Duodenal mucosa (tissue), 2 donors: ENCODE results near the gene MAEA.

Experiments
- H3K27ac ChIP-seq: one replicate; pipeline ENCODE4 v1.7.0; 2013; ENCODE audit warnings: low read depth, low read length
- H3K27me3 ChIP-seq, 2 donors: one replicate each; pipeline ENCODE4 v1.7.0; 2013; ENCODE audit warnings: low read length in 2 of 2, control low read depth in 1 of 2; ENCODE audit not compliant: insufficient read depth in 2 of 2, control insufficient read depth in 1 of 2
- H3K36me3 ChIP-seq, 2 donors: one replicate each; pipeline ENCODE4 v1.7.0; 2013; ENCODE audit warnings: low read length in 2 of 2, control low read depth in 1 of 2; ENCODE audit not compliant: insufficient read depth in 2 of 2, control insufficient read depth in 1 of 2
- H3K4me1 ChIP-seq, 2 donors: one replicate each; pipeline ENCODE4 v1.7.0; 2013; ENCODE audit warnings: low read length in 2 of 2, control low read depth in 1 of 2; ENCODE audit not compliant: insufficient read depth in 2 of 2, control insufficient read depth in 1 of 2
- H3K4me3 ChIP-seq, 2 donors: one replicate each; pipeline ENCODE4 v1.7.0; 2013; ENCODE audit warnings: low read length in 2 of 2, low read depth in 1 of 2
- H3K9ac ChIP-seq, 2 donors: one replicate each; pipeline ENCODE4 v1.7.0; 2013; ENCODE audit warnings: low read length in 2 of 2, low read depth in 1 of 2
- H3K9me3 ChIP-seq, 2 donors: one replicate each; pipeline ENCODE4 v1.7.0; 2013; ENCODE audit warnings: low read length in 2 of 2, control low read depth in 1 of 2; ENCODE audit not compliant: control insufficient read depth in 1 of 2

The MAEA gene

DNA sequence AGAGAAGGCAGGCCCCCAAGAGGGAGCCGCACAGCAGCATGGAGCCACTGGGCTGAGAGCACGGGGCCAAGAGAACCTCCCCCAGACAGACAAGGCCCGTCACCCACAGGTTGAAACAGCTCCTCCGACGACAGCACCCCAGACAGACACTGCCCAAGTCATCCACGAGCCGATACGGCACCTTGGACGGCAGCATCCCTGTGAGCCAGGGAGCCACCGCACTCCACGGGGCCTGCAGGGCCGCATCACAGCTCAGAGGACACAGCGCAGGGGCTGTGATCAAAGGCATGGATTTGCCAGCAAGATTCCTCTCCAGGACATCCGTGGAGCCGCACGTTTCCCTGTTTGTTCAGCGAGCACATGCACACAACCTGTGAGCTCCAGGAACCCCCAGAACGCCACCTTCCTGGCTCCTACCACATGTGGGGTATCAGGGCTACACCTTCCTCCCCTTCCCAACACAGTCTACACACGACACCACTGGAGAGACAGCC is 44.7 kb upstream of the MAEA start:
- H3K9ac ChIP-seq, result no peak overlapping the region
- peaks cover 66 to 71% of the 10 kb centered on the region in 2 donors for H3K4me1 ChIP-seq
- no peaks in the 10 kb centered on the region for H3K9me3 ChIP-seq
- no peak overlapping the region for H3K4me3 ChIP-seq
- H3K27ac ChIP-seq, result no peak overlapping the region
- no peaks in the 10 kb centered on the region for H3K27me3 ChIP-seq
- peaks cover 4 to 9% of the 10 kb centered on the region in 2 donors for H3K36me3 ChIP-seq

DNA sequence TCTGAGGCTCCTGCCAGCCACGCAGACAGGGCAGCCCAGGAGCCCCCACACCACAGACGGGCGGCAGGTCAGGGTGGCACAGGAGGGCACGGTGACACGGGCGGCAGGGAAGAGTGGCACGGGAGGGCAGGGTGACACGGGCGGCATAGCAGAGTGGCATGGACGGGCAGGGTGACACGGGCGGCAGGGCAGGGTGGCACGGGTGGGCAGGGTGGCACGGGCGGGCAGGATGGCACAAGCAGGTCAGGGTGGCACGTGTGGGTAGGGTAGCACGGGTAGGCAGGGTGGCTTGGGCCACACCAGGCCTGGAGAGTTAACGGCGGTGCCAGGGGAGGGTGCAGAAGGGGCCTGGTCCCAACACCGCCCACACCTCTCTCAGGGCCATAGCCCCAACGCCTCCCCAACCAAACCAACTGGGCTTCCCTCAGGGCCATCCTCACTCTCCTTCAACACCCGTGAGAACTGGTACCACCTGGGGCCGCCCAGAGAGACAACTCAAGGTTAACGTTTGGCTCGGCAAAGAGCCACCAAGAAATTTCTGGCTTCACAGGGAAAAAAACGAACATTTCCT is 44.1 kb upstream of the MAEA start:
- peaks cover 72 to 76% of the 10 kb centered on the region in 2 donors for H3K4me1 ChIP-seq
- H3K9me3 ChIP-seq, result no peaks in the 10 kb centered on the region
- H3K27ac ChIP-seq, result no peak overlapping the region
- no peak overlapping the region for H3K4me3 ChIP-seq
- peak overlapping the region in 1 of 2 donors; percentile 29 for H3K9ac ChIP-seq
- no peaks in the 10 kb centered on the region for H3K27me3 ChIP-seq
- peaks cover 4 to 7% of the 10 kb centered on the region in 2 donors for H3K36me3 ChIP-seq

DNA sequence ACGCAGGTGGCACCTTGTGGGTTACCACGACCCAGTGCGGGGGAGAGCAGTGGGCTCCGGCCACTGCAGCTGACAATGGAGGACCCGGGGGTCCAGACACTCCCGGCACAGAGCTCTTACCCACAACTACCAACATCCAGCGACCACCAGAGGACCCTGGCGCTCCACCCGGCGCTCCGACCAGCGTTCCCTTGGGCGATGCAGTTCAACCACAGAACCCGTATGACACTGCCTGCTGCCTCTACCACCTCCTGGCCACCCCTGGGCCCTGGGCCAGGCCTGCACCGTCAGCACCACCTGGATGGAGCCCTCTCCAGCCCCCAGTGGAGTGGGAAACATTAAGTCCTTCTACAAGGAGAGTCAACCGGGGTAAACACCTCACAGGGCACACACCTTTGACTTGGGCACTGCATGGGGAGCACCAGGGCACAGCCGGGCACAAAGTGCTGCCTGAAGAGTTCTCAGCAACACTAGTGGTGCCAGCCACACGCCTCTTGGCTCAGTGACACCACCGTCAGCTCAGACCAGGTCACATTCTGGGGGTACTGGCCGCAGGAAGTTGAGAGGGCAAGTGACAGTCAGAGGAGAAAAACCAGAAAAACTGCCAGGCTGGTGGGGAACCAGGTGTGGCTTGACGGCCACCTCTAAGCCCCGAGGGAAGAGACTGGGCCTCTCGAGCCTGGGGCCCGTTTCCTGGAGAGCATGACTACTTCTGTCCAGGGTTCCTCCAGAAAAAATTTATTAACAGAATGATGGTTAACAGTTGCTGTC is 43.4 kb upstream of the MAEA start:
- Histone ChIP-seq H3K4me3 (peak overlapping the region; percentile 81 to 82), H3K9me3 (peaks cover 0 to 2% of the 10 kb centered on the region in 2 donors), H3K9ac (peak overlapping the region; percentile 85 to 89), H3K27ac (peak overlapping the region; percentile 11), H3K4me1 (peaks cover 67 to 77% of the 10 kb centered on the region in 2 donors), H3K27me3 (no peaks in the 10 kb centered on the region), H3K36me3 (peaks cover under 1 to 6% of the 10 kb centered on the region in 2 donors)

DNA sequence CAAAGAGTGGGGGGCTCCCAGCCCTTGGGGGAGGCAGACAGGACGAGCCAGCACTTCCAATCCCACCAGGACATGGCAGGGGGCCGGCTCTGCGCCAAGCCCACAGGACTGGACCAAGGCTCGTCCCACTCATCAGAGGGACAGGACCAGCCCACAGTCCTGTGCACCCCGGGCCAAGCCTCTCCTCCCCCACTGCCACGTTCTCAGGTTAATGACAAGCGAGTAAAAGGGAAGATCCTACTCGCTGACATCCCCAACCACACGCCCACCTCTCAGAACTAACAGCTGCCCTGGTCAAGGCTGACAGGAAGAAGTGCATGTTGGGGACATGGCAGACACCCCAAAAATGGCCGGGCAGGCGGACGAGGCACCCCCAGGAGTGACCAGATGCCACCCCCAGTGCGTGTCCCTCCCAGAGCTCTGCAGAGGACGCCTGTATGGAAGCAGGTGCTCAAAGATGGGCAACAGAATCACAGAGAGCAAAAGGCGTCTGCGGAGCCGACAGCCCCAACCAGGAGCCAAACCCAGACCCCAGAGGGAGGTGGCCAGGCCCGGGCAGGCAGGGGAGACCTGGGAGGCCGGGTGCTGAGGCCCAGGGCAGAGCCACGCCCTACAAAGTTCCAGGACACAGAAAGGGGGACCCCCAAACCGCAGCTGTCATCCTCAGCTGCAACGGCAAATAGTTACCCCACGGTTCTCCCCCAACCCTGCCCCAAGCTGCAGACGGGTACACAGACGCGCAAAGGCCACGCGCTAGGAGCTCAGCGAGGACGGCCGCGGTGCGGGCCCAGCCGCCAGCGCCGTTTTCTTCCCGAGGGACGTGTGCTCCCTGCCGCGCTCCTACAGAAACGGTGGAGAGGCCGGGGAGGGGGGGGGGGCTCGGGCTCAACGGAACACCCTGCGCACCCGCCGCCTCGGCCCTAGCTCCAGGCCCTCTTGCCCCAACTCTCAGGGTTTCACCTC is 42.5 kb upstream of the MAEA start:
- Histone ChIP-seq H3K36me3 (peaks cover 6 to 8% of the 10 kb centered on the region in 2 donors), H3K9me3 (peaks cover 0 to 2% of the 10 kb centered on the region in 2 donors), H3K27ac (peak overlapping the region; percentile 94), H3K9ac (peak overlapping the region; percentile 85 to 89), H3K4me3 (peak overlapping the region; percentile 81 to 82), H3K4me1 (peaks cover 58 to 68% of the 10 kb centered on the region in 2 donors), H3K27me3 (no peaks in the 10 kb centered on the region)

DNA sequence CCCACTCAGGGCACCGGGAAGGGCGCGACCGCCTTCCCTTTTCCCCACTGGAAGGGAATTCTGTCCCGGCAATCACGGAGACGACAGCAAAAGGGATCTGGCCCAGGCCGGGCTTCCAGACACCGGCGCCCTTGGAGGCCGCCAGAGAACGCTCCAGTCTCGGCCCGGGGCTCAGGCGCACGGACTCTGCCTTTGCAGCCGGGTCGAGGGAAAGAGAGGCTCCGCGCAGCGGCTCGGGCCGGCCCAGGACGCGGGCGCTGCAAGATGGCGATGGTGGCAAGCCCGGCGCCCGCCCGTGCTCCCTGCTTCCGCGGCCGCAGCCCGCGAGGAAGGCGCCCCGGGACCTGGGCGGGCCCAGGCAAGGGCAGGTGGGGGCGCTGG is 41.8 kb upstream of the MAEA start:
- no peaks in the 10 kb centered on the region for H3K27me3 ChIP-seq
- peak overlapping the region; percentile 85 to 89 for H3K9ac ChIP-seq
- H3K4me3 ChIP-seq, result peak overlapping the region; percentile 81 to 82
- H3K27ac ChIP-seq, result peak overlapping the region; percentile 94
- peaks cover 0 to 2% of the 10 kb centered on the region in 2 donors for H3K9me3 ChIP-seq
- peaks cover 6 to 10% of the 10 kb centered on the region in 2 donors for H3K36me3 ChIP-seq
- H3K4me1 ChIP-seq, result peaks cover 51 to 62% of the 10 kb centered on the region in 2 donors

DNA sequence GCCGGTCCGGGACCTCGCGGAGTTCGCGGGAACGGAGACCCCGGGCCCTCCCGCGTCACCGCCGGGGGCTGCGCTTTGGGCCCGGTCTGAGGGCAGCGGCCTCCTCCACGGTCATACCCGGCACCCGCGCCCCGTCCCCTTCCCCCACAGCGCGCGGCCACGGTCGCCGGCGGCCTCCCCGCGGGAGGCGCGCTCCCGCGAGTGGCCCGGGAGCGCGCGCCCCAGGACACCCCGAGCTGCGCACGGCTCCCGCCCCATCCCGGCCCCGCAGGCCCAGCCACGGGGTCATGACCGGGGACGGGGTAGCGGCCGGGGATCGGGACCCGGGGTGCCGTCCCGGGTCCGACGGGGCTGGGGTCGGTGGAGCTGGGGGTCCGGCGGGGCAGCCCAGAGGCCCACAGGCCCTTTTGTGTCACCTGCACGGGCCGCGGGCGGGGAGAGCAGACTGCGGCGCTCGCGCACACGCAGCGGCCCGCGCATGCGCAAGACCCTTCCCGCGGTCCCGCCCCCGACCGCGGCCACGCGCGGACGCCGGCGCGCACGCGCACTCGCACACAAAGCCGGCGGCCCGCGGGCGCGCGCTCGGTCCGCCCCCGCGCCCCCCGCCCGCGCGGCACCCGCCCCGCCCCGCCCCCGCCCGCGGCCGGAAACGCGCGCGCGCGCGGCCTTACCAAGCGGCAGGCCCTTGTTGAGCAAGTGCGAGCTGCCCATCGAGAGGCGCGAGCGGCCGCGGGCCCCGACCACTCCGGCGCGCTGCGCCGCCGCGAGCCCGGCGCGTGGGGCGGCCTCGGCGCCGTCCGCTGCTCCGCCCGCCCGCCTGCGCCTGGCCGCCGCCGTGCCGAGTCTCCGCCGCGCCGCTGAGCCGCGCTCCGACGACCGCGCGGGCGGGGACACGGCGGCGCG is 41.2 kb upstream of the MAEA start, which contains the start of gene CTBP1:
Gene CTBP1, minus strand, starts transcription at position 886 of the 903 bp plus-strand sequence. CDS start 7,799 bp downstream, outside the sequence.
- Histone ChIP-seq H3K4me3 (peak within 1 kb of the TSS; percentile 81 to 82), H3K27ac (peak within 1 kb of the TSS; percentile 95), H3K27me3 (no peaks in the 10 kb centered on the region), H3K9me3 (peaks cover 2 to 3% of the 10 kb centered on the region in 2 donors), H3K9ac (peak within 1 kb of the TSS; percentile 85 to 89), H3K36me3 (peaks cover 6 to 10% of the 10 kb centered on the region in 2 donors), H3K4me1 (peaks cover 45 to 55% of the 10 kb centered on the region in 2 donors)

DNA sequence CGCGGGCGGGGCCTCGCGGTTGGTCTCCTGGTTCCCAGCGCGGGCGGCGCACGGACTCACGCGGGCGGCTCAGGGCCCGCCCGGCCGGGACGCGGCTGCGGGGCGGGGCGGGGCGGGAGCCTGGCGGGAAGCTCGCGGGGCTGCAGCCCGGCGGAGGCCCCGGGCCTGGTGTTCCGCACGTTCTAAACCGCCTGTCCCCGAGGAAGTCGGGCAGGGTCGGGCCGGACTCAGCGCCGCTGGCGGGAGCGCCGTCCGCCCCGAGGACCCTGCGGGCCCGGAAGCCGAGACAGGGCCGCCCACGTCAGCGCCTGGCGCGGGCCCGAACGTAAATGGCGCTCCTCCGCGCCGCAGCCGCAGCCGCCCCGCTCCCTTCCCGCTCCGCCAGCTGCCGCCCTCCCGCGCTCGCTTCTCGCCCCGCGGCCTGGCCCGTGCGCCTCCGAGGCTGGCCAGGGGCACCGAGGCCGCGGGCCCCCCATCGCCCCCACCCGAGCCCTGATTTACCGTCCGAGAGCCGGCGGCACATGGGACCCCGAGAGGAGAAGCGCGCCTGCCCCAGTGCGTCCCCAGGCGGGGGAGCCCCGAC is 40.5 kb upstream of the MAEA start:
- peak overlapping the region; percentile 80 to 82 for H3K9ac ChIP-seq
- peaks cover 38 to 48% of the 10 kb centered on the region in 2 donors for H3K4me1 ChIP-seq

DNA sequence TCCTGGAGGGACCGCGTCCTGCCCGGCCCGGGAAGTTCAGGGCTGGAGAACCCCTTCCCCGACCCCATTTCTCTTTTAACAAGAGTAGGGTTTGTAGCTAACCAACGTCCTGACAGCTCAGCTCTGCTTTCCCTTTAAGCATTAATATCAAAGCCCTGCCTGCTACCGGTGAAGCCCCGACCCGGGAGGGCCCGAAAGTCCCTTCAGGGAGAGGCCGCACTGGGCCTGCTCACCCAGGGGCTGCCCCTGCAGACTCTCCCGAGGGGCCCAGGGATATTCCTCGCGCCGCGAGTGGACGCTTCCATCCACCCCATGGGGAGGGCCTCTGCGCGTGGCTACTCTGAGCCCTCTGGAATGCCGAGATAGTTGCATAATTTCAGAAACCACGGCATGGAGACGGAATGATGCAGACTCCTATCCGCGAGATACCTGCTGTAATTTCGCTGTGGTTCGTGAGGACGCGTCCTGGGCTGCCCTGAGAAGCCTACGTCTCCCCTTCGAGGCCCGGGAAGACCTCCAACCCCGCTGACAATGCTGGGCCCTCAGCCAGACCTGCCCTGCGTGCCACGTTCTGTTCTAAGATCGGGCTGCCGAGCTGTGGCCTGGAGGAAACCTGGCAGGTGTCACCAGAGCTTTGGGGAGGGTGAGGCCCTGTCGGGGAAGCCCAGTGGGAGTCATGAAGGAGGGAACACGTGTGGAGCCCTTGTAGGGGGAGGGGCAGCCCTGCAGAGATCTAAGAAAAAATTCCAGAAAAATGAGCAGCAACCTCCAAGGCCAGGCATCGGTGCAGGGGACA is 39.8 kb upstream of the MAEA start:
- peaks cover 2 to 7% of the 10 kb centered on the region in 2 donors for H3K9me3 ChIP-seq
- H3K27ac ChIP-seq, result peak overlapping the region; percentile 95
- no peaks in the 10 kb centered on the region for H3K27me3 ChIP-seq
- H3K4me3 ChIP-seq, result peak overlapping the region; percentile 75 to 76
- peaks cover 31 to 41% of the 10 kb centered on the region in 2 donors for H3K4me1 ChIP-seq
- H3K9ac ChIP-seq, result peak overlapping the region; percentile 80 to 82
- H3K36me3 ChIP-seq, result peaks cover 6 to 10% of the 10 kb centered on the region in 2 donors

More for the DNA sequence above, 40.5 kb upstream of the MAEA start:
- Histone ChIP-seq H3K9me3 (peaks cover 2 to 7% of the 10 kb centered on the region in 2 donors), H3K27me3 (no peaks in the 10 kb centered on the region), H3K27ac (peak overlapping the region; percentile 95), H3K36me3 (peaks cover 6 to 10% of the 10 kb centered on the region in 2 donors), H3K4me3 (peak overlapping the region; percentile 75 to 76)
